GM19438 (cell line): ENCODE measurements around the gene ANKRD11.

Source experiments
- ATAC-seq: cut with Tn5 transposase; IDR thresholded peaks from one replicate; pipeline ENCODE4 v1.9.1; 2021; ENCODE audit warnings: low read depth; ENCODE audit not compliant: unreplicated experiment

ANKRD11 gene

DNA sequence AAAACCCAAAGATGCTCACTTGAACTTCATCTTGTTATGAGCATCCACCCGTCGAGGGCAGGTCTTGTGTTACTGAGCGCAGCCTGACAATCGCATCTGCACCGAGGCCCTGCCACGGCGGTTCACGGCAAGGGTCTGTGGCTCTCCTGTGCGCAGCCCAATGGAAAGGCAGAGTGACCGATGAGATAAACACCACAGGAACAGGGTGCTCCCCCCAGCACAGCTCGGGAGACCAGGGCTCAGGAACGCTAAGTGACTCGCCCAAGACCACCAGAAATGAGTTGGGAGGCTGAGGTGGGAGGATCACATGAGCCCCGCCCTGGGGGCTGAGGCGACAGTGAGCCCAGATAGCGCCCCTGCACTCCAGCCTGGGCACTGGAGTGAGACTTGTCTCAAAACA lies 134.7 kb downstream of the ANKRD11 start:
- ATAC-seq: no peak

DNA sequence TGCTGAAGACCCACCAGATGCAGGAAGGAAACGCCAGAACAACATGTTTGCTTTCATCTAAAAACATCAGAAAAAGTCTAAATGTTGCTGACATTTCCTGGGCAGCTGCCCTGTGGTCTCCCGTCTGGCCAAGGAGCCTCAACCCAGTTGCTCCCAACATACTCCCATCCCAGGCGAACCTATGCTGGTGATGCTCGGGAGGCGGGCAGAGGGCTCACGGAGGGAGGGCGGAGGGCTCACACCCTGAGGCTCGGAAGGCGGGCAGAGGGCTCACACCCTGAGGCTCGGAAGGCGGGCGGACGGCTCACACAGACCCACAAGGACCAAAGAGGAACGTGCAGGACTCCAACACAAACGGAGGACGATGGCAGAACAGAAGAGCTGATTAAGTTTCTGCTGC lies 135.4 kb downstream of the ANKRD11 start:
- ATAC-seq: no peak

DNA sequence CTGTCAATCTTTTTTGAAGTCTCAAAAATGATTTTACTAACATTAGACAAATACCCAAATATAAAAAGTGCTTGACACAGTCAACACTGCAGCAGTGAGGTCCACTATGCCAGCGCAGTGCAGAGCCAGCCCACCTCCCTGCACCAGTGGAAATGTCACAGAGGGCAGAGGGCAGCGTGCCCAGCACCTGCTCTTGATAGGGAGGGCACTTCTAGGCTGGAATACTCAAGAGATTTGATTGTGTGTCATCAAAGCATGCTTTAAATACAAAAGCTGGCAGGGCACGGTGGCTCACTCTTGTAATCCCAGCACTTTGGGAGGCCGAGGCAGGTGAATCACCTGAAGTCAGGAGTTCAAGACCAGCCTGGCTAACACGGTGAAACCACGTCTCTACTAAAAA lies 136.0 kb downstream of the ANKRD11 start:
- ATAC-seq: no peak

DNA sequence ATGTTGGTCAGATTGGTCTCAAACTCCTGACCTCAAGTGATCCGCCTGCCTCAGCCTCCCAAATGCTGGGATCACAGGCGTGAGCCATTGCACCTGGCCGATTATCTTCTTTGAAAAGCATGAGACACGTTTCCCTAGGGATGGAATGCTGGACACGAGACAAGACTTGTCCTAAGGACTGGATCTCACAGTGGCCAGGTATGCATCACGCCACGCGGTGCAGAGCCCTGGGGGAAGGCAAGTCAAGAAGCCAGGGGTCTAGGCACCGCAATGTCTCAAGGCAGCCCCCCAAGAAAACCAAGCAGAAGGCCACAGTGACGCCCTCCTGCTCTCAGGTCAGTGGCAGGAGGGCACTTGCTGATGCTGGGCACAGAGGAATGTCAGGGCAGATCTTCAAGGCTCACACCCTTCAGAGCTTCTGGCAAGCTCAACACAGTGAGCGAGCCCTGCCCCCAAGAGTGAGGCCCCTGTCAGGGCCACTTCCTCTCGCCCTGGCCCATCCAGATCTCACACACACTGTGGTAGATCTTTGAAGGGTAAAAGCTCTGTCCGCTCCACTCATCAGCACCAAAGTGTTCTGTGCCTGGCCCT lies 138.2 kb downstream of the ANKRD11 start:
- no peak for ATAC-seq

DNA sequence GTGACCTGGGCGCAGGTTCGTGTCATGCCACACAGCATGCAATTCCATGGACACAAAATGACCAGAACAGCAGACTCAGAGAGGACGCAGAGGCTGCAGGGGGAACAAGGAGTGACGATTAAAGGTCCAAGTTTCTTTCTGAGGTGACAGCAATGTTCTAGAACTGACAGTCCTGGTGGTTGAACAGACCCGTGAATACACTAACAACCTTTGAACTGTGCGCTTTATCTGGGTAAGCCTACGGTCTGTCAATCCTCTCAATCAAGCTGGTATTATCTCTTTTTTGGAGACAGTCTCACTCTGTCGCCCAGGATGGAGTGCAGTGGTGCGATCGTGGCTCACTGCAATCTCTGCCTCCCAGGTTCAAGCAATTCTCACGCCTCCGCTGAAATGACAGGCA lies 138.7 kb downstream of the ANKRD11 start:
- no peak for ATAC-seq

DNA sequence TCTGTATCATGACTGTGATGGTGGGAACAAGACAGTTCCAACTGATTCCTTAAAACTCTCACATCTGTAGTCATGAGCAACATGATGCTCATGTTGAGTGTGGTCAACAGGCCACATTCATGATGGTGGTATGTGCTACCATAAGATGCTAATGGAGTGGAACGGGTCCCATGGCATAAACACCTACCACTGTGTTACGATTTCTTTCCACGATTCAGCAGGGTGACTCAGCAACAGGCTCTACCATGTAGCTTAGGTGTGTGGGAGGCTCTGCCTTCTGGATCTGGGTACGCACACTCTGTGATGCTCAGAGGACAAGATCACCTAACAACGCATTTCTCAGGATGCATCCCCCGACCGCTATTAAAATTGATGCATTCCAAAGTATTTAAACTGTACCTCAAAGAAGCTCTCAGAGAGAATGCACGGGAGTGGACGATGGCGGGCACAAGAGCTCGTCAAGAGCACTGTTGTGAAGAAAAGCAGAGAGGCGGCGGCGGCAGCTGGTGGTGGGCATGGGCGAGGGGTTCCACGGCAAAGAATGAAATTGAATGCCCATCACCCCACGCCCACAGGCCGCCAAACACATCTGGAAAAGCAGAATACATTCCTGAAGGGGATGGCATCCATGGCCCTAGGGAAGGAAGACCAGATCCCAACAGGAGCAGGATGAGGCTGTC lies 139.5 kb downstream of the ANKRD11 start:
- no peak for ATAC-seq

DNA sequence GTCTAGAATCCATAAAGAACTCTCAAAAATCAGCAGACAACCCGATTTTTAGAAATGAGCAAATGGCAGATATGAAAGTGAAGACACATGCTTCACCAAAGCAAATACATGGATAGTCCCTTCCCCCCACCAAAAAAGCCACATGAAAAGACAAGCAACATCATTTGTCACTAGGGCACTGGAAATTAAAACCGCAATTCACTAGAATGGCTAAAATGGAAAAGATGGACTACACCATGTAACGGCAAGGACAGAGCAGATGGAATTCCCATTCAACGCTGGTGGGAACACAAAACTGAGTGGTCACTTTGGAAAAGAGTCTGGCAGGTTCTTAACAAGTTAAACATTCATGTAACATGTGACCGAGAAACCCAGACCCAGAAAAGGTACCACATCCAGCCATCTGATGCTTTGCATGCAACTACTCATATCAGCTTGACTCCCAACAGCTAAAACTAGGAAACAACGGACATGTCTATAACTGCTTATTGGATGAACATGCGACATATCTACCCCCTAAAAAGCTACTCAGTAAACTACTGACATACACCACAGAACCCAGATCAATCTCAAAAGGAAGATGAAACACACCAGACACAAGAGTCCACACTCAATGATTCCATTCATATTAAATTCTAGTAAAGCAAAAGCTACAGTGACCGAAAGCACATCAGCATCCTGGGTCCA lies 140.3 kb downstream of the ANKRD11 start:
- no peak for ATAC-seq

DNA sequence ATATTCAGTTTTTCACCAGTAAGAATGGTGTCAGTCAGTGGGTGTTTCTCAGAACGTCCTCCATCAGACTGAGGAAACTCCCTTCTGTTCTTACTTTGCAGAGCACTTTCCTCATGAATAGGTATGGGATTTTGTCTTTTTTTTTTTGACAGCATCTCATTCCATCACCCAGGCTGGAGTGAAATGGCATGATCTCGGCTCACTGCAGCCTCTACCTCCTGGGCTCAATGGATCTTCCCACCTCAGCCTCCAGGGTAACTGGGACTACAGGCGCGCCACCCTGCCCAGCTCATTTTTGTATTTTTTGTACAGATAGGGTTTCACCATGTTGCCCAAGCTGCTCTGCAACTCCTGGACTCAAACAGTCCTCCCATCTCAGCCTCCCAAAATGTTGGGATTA lies 142.6 kb downstream of the ANKRD11 start:
- no peak for ATAC-seq

DNA sequence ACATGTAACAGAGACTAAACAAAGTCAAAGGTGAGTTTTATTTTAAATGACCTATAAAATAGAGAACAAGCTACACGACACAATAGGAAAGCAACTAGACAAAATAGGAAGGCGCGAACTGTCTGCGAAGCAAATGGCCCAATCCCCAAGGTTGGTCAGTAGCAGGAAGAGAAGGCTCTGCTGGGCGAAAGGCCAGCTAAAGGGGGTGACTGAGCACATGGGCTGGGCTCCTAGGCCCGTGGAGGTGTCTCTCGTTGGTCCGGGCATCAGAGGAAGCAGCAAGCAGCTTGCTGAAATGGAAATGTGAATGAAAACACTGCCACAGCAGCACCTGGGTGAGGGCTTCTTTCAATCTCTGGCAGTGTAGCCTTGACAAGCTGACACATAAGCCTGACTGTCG lies 143.5 kb downstream of the ANKRD11 start:
- no peak for ATAC-seq

DNA sequence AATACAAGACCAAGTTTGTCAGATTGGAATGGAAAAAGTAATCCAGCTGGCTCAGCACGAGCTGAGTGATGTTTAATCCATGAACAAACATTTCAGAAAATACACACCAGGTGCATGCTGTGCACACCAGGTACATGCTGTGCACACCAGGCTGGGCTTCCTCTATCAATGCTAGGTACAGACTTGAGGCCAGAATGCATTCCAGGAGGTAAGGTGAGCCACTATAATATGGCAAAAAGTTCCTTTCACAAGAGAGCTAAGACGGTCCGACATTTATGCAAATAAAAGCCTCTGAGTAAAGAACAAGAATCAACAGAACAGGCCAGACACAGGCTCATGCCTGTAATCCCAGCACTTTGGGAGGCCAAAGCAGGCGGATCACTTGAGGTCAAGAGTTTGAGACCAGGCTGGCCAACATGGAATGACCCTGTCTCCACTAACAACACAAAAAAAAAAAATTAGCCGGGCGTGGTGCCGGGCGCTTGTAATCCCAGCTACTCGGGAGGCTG lies 144.7 kb downstream of the ANKRD11 start:
- ATAC-seq: no peak

DNA sequence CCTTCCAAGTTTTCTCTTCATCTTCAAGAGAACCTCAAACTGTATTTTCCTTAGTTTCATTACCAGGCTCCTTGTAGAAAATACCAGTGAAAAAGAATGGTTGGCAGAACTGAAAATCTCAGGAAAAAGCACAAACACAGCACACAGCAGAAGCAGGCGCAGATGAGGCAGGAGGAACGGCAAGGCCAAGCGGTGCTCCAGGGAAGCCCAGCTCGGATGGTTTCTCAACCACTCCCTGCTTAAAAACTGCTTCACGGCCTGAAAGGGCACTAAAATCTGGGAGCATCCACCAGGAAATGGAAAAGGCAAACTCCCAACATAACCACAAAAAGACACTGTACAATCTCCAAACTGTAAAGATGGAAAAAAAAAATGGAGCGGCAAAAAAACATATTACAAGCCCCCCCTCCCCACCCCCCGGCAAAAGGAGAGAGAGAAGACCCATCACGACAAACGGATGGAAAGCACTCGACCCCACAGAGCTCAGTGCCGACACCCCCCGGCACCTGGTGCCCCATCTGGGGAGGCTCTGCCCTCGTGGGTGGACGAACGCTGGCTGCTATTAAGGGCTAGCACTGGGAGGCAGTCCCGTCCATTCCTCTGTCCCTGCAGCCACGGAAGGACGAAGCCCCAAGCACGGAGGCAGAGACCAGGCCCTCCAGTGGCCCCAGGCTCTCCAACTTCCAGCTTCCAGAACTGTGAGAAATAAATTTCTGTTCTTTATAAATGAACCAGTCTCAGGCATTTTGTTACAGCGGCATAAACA lies 145.3 kb downstream of the ANKRD11 start:
- ATAC-seq: no peak

DNA sequence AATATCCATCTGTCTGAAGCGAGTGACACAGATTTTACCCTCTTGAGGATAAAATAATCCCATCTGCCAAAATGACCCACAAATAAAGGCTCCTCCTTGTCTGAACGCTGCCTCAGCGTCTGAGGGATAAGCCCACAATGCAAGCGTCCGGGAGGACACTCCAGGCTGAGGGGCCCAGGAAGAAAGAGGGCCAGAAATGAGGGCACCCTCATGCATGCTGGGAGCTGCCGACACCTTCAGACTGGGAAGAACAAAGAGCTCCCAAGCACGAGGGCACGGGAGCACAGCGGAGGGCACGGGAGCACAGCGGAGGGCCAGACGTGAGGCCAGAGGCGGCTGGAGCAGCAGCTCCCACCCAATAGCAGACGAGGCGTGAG lies 145.9 kb downstream of the ANKRD11 start:
- ATAC-seq: no peak

DNA sequence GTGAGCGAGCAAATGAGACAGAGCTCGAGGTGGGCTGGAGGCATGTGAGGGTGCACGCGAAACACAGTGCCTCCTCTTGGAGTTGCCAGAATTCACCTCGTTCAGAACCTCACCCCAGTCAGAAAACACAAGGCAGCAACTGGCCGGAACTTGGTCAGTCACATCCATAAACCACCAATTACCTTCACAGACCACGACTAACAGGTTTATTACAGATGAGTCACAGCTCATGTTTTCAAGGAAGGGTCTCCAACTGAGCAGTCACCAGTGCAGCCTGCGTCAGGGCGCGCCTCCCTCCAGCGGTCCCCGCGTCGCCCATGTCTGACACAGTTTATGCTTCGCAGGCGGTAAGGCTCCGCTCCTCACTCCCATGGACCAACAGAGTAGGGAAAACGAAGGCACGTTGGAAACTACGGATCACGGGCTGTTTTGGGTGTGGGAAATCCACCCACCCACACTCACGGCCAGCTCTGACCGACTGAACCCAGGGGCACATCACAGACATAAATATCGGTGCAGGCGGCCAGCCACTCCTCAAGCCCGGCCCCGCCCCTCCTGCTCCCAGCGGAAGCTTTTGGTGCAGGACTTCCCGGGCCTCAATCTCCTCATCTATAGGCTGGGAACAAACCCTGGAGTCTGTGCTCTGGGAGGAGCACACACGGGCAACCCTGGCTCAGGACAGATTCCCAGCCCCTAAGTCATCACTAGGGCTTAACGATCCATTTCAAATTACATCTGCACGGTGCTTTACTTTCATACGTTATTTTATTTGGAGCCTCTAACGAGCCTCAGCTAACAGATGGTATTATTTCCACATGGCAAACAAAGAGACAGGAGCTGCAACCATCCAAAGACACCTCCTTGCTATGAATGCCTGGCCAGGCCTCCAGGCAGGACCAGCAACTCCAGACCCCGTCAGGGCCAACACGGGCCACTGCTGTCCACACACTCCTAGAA lies 146.6 kb downstream of the ANKRD11 start:
- ATAC-seq: no peak

DNA sequence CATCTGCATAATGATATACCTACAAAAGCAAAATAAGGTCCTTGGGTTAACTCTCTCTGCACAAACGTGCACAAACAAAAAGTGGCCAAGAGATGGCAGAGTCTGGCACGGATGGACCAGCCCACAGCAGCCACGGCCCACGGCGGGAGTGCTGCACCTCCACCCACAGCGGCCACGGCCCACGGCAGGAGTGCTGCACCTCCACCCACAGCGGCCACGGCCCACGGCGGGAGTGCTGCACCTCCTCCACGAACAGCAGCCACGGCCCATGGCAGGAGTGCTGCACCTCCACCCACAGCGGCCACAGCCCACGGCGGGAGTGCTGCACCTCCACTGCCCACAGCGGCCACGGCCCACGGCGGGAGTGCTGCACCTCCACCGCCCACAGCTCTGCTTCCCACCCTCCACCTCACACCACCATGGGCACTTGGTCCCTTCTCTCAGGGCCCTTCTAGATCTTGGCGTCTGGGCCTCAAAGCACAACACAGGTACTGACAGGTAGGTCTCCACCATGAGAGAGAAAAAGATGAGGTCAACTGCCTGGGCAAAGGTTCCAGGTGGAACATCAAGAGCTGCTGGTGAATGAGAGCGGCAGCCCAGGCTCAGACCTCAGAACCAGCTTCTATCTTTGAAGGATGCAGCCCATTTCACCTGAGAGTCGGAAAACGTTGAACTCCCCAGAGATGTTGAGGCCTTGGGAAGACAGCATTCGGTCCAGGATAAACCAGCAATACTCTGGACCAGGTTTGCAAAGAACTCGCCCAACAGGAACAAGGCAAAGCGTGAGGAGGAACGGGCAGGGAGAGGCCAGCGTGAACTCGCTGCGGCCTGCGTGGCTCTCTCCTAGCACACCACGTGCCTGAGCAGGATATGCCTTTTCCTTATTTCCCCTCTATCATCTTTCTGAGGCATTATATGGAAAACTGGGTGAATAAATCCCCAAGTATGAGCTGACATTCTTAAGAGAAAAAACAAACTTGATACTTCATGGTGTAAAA lies 148.4 kb downstream of the ANKRD11 start:
- no peak for ATAC-seq

DNA sequence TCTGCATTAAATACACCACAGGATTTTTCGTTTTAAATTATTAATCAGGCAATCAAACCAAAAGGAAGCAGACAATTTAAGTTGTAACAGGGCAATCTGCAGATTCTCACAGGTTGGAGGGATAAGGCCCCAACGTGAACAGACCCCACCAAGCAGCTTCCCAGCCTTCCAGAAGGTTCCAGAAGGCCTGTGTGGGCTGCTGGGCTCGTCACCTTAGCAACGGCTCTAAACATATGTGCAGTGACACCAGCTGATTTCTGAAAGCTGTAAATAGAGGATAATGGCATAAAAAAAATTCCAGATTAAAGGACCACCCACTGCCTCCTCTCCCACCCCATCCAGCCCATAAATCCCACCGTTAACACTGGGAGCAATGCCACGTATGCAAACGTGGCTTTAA lies 149.1 kb downstream of the ANKRD11 start:
- no peak for ATAC-seq

DNA sequence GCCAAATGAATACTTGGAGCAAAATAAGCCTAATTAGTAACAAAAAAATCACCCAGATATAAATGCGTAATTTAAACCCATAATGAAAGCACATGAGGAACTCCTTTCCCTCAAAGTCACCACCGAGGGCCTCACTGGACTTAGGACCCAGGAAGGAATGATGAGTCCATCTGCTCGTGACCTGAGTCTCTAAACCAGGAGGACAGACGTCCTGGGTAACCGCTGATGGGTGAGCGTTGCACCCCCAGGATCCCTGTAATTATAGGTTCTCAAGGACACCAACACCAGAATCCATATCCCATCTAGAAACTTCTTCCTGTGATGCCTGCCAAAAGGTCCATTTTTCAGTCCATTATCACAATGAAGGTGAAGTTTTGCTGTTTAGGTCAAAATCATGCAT lies 151.5 kb downstream of the ANKRD11 start:
- ATAC-seq: no peak

DNA sequence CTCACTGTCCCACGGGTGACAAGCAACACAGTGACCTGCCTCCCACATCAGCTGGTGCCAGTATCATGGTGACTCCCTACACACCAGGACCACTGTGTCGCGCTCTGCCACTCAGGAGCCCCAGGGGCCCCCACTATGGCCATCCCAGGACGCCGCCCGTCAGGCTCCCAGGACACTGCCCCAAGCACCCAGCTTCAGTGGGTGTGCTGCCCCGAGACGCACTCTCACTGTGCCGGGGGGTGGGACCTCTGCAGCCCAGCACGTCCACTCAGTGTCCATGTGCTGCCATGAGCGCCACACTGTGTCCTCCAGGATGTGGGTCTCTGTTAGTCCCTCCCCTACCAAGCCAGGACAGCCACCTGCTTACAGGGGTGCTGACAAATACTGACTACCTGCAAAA lies 152.4 kb downstream of the ANKRD11 start:
- ATAC-seq: no peak

DNA sequence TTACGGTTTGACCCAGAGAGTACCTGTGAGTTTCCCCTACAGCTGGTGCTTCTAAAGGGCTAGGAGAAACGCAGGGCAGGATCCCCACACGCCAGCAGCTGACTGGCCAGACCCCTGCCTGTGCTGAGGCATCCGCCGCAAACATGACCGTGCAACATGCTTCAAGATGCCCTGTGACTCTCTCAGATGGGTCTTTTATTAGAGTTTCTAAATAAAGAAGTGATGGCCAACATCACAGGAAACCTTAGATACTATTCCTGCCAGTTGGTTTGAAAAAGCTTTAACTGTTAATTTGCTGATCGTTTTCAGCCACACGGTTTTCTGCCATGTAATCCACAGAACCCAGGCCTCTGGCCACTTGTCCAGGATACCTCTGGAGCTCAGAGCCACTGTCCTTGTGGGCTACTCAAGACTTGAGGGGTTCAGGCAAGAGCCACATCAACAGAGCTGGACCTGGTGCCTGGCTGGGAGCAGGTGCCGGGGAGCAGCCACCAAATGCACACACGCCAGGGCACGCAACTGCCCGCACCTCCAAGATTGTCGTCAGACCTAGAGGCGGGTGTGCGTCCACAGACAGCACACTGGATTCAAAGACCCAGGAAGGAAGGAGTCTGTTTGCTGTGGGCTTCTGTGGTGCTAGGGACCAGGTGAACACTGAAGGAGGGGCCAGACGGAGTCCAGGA lies 154.4 kb downstream of the ANKRD11 start:
- no peak for ATAC-seq
